ENCODE results near the gene GLUD1.
"Not testable (repeated sequence)": the region's sequence is repeated elsewhere in the genome, so short reads cannot be mapped to it uniquely, and the experiment has no call there.

GLUD1 gene

GRCh38 chr10:87038786-87039185 is 55.9 kb downstream of the GLUD1 start:
- no peak for DNase-seq

GRCh38 chr10:87038286-87038717 is 56.3 kb downstream of the GLUD1 start:
- no peak for DNase-seq

GRCh38 chr10:87036623-87037022 is 58.0 kb downstream of the GLUD1 start:
- DNase-seq: no peak

GRCh38 chr10:87030912-87031635 is 63.6 kb downstream of the GLUD1 start:
- no peak for DNase-seq

GRCh38 chr10:87030419-87030818 is 64.2 kb downstream of the GLUD1 start:
- DNase-seq: not testable (repeated sequence)

- not testable (repeated sequence) for DNase-seq
Measured at GRCh38 chr10:87026747-87027508, 67.7 kb downstream of the GLUD1 start.

- DNase-seq: peak; percentile 74
Measured at GRCh38 chr10:87025285-87025958, 69.2 kb downstream of the GLUD1 start.

GRCh38 chr10:87020056-87020455 is 74.6 kb downstream of the GLUD1 start, which contains the start of gene FAM25A:
Gene FAM25A (plus strand): TSS chr10:87020294. CDS start chr10:87020325, 31 bp downstream.
- DNase-seq: not testable (repeated sequence)

- DNase-seq: not testable (repeated sequence)
Measured at GRCh38 chr10:87019504-87019903, 75.1 kb downstream of the GLUD1 start.

GRCh38 chr10:87019066-87019465 is 75.6 kb downstream of the GLUD1 start:
- DNase-seq: not testable (repeated sequence)

- not testable (repeated sequence) for DNase-seq
Measured at GRCh38 chr10:87018127-87018526, 76.5 kb downstream of the GLUD1 start.

GRCh38 chr10:87014986-87015716 is 79.5 kb downstream of the GLUD1 start:
- not testable (repeated sequence) for DNase-seq

GRCh38 chr10:87013528-87013927 is 81.1 kb downstream of the GLUD1 start:
- DNase-seq: not testable (repeated sequence)

GRCh38 chr10:87009134-87009696 is 85.4 kb downstream of the GLUD1 start:
- not testable (repeated sequence) for DNase-seq

- not testable (repeated sequence) for DNase-seq
Measured at GRCh38 chr10:87008303-87008702, 86.3 kb downstream of the GLUD1 start.

GRCh38 chr10:87007674-87008073 is 87.0 kb downstream of the GLUD1 start:
- DNase-seq: not testable (repeated sequence)

GRCh38 chr10:87007124-87007523 is 87.5 kb downstream of the GLUD1 start:
- not testable (repeated sequence) for DNase-seq

GRCh38 chr10:87000491-87000890 is 94.2 kb downstream of the GLUD1 start:
- no peak for DNase-seq

All from islet precursor cell (in vitro differentiated cells).